ENCODE results near the gene IREB2. TPM values are rescaled to one million over a fixed set of nuclear protein-coding genes. Genes with fewer than 3 reads are reported as not detected.
A peak's percentile ranks its signal among the peaks of the same experiment; 100 is the strongest.

Gene IREB2
- total RNA-seq, 4 donors from 2014 or later = 32.4 to 45.9 (median 42.4) TPM

GRCh38 chr15:78524230-78524629 lies 86.2 kb downstream of the IREB2 start:
- Histone ChIP-seq H3K27ac (no peak overlapping the region), H3K36me3 (peaks cover 0 to 32% (median 4%) of the 10 kb centered on the region in 3 donors), H3K27me3 (no peaks in the 10 kb centered on the region), H3K9me3 (no peaks in the 10 kb centered on the region), H3K4me1 (no peaks in the 10 kb centered on the region), H3K4me3 (no peak overlapping the region)
- DNase-seq (ENCODE audit: low spot score in 2 of 2) = no peak
- 86 to 91% methylated on average over 5 of the region's 5 CpGs for WGBS, 2 donors
- TF ChIP-seq POLR2A (IDR thresholded peaks at IDR 0.05) (no peak), EP300 (IDR thresholded peaks at IDR 0.05) (no peak)

GRCh38 chr15:78527325-78527724 lies 89.3 kb downstream of the IREB2 start:
- Histone ChIP-seq H3K27ac (no peak overlapping the region), H3K36me3 (peaks cover 0 to 29% (median 4%) of the 10 kb centered on the region in 3 donors), H3K27me3 (no peaks in the 10 kb centered on the region), H3K4me3 (no peak overlapping the region), H3K4me1 (no peaks in the 10 kb centered on the region), H3K9me3 (no peaks in the 10 kb centered on the region)
- TF ChIP-seq CTCF (IDR thresholded peaks at IDR 0.05) = no peak
- WGBS, 2 donors = 89 to 90% methylated on average over 5 of the region's 5 CpGs
- DNase-seq (ENCODE audit: low spot score in 2 of 2) = no peak

GRCh38 chr15:78533331-78533730 lies 95.3 kb downstream of the IREB2 start:
- Histone ChIP-seq H3K9me3 (no peaks in the 10 kb centered on the region), H3K36me3 (peaks cover 0 to 12% (median 0%) of the 10 kb centered on the region in 3 donors), H3K27me3 (no peaks in the 10 kb centered on the region), H3K4me1 (peaks cover 0 to 6% (median 0%) of the 10 kb centered on the region in 4 donors), H3K27ac (peak overlapping the region in 2 of 4 donors; percentile 33 to 42), H3K4me3 (no peak overlapping the region)
- no peak for DNase-seq (ENCODE audit: low spot score in 2 of 2)
- TF ChIP-seq EP300 (IDR thresholded peaks at IDR 0.05) = no peak
- no peak for TF ChIP-seq POLR2A (IDR thresholded peaks at IDR 0.05)
- TF ChIP-seq CTCF (IDR thresholded peaks at IDR 0.05) = no peak
- 39 to 40% methylated on average over 2 of the region's 2 CpGs for WGBS, 2 donors

GRCh38 chr15:78536134-78536533 lies 98.1 kb downstream of the IREB2 start:
- Histone ChIP-seq H3K27me3 (no peaks in the 10 kb centered on the region), H3K9me3 (no peaks in the 10 kb centered on the region), H3K36me3 (no peaks in the 10 kb centered on the region), H3K4me1 (peaks cover 0 to 15% (median 1%) of the 10 kb centered on the region in 4 donors), H3K4me3 (no peak overlapping the region), H3K27ac (no peak overlapping the region)
- WGBS, 2 donors = 88 to 92% methylated on average over 1 of the region's 1 CpG
- no peak for DNase-seq (ENCODE audit: low spot score in 2 of 2)
- TF ChIP-seq EP300 (IDR thresholded peaks at IDR 0.05) (no peak), POLR2A (IDR thresholded peaks at IDR 0.05) (no peak), CTCF (IDR thresholded peaks at IDR 0.05) (no peak)

GRCh38 chr15:78537266-78537905 lies 99.4 kb downstream of the IREB2 start:
- Histone ChIP-seq H3K36me3 (peaks cover 0 to 4% (median 0%) of the 10 kb centered on the region in 3 donors), H3K27ac (no peak overlapping the region), H3K27me3 (no peaks in the 10 kb centered on the region), H3K9me3 (no peaks in the 10 kb centered on the region), H3K4me3 (no peak overlapping the region), H3K4me1 (peaks cover 0 to 27% (median 11%) of the 10 kb centered on the region in 4 donors)
- DNase-seq (ENCODE audit: low spot score in 2 of 2) = no peak
- TF ChIP-seq EP300 (IDR thresholded peaks at IDR 0.05) = no peak
- no peak for TF ChIP-seq CTCF (IDR thresholded peaks at IDR 0.05)
- TF ChIP-seq POLR2A (IDR thresholded peaks at IDR 0.05) = no peak
- 67 to 77% methylated on average over 5 of the region's 5 CpGs for WGBS, 2 donors
